ENCODE results near the gene GSKIP. TPM values are rescaled to one million over a fixed set of nuclear protein-coding genes. Genes with fewer than 3 reads are reported as not detected.
A peak's percentile ranks its signal among the peaks of the same experiment; 100 is the strongest.

GSKIP gene
- total RNA-seq, 1 donor from 2014 or later: 13.6 TPM

DNA sequence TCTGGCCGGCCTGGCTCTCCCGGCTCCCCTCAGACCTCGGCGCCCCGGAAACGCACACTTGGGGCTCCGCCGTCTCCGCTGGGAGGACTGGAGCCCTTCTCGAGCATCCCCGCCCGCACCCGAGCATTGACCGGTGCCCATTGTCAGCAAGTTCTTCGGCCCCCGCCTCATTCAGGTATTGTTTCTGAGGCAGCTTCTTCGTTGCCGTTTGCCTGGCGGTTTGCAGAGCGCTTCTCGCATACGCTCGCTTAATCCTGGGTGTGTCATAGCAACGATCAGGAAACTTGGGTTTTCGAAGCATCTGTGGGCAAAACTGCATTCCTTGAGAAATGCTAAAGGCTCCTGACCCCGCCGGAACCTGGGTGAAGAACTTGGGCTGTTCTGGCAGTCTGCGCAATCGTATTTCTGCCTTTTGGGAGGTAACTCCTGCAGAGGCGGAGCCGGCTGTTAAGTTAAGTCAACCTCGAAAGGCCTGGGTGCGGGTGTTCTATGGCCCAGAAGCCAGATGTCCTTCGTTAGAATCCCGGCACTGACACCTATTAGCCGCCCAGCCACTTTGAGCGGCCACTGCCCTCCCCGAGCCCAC, 518 bp downstream of the GSKIP start:
- peak overlapping the region; percentile 96 for H3K27ac Mint-ChIP-seq
- peak overlapping the region; percentile 91 for H3K4me3 Mint-ChIP-seq
- DNase-seq (ENCODE audit: low spot score in 2 of 2, unreplicated experiment in 2 of 2): peak in 1 of 2 experiments; percentile 28
- H3K27me3 Mint-ChIP-seq (ENCODE audit: low read depth): no peaks in the 10 kb centered on the region
- H3K36me3 Mint-ChIP-seq: peaks cover 5% of the 10 kb centered on the region
- TF ChIP-seq, protein P1, sequence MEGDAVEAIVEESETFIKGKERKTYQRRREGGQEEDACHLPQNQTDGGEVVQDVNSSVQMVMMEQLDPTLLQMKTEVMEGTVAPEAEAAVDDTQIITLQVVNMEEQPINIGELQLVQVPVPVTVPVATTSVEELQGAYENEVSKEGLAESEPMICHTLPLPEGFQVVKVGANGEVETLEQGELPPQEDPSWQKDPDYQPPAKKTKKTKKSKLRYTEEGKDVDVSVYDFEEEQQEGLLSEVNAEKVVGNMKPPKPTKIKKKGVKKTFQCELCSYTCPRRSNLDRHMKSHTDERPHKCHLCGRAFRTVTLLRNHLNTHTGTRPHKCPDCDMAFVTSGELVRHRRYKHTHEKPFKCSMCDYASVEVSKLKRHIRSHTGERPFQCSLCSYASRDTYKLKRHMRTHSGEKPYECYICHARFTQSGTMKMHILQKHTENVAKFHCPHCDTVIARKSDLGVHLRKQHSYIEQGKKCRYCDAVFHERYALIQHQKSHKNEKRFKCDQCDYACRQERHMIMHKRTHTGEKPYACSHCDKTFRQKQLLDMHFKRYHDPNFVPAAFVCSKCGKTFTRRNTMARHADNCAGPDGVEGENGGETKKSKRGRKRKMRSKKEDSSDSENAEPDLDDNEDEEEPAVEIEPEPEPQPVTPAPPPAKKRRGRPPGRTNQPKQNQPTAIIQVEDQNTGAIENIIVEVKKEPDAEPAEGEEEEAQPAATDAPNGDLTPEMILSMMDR (IDR thresholded peaks at IDR 0.05; ENCODE audit: unreplicated experiment): no peak
- H3K4me1 Mint-ChIP-seq: peaks cover 41% of the 10 kb centered on the region
- peaks cover 4% of the 10 kb centered on the region for H3K9me3 Mint-ChIP-seq

DNA sequence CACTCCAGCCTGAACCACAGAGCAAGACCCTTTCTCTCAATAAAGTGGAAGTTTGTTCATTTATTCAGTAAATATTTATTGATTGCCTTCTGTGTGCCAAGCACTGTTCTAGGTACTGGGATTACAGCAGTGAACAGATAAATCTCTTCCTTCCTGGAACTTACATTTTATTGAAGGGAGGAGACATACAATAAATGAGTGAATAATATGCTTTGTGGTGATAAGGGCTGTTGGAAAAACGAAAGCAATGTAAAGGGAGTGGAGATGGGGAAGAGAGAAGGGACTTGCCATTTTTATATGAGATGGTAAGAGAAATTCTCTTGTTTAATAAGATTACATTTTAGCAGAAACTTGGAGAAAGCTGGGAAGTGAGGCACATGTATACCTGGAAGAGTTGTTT, 1.6 kb downstream of the GSKIP start:
- H3K36me3 Mint-ChIP-seq: peaks cover 9% of the 10 kb centered on the region
- peaks cover 39% of the 10 kb centered on the region for H3K4me1 Mint-ChIP-seq
- TF ChIP-seq, protein P1 (IDR thresholded peaks at IDR 0.05; ENCODE audit: unreplicated experiment): no peak
- H3K9me3 Mint-ChIP-seq: peaks cover 7% of the 10 kb centered on the region
- H3K27me3 Mint-ChIP-seq (ENCODE audit: low read depth): no peaks in the 10 kb centered on the region
- no peak for DNase-seq (ENCODE audit: low spot score in 2 of 2, unreplicated experiment in 2 of 2)
- H3K4me3 Mint-ChIP-seq: peak overlapping the region; percentile 91
- peak overlapping the region; percentile 96 for H3K27ac Mint-ChIP-seq

DNA sequence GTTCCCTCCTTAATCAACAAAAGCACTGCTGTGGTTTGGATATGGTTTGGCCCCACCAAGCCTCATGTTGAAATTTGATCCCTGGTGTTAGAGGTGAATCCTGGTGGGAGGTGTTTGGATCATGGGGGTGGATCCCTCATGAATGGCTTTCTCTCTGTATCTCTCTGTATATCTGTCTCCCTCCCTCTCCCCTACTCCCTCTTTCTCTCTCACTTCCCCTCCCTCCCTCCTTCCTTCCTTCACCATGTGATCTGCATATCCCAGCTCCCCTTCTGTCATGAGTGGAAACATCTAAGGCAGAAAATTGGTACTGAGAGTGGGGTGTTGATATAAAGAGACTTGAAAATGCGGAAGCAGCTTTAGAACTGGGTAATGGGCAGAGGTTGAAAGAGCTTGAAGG, 5.2 kb downstream of the GSKIP start:
- H3K9me3 Mint-ChIP-seq: peaks cover 7% of the 10 kb centered on the region
- peaks cover 16% of the 10 kb centered on the region for H3K4me1 Mint-ChIP-seq
- no peak overlapping the region for H3K27ac Mint-ChIP-seq
- H3K36me3 Mint-ChIP-seq: peaks cover 11% of the 10 kb centered on the region
- H3K27me3 Mint-ChIP-seq (ENCODE audit: low read depth): no peaks in the 10 kb centered on the region
- no peak for DNase-seq (ENCODE audit: low spot score in 2 of 2, unreplicated experiment in 2 of 2)
- no peak overlapping the region for H3K4me3 Mint-ChIP-seq
- TF ChIP-seq, protein P1 (IDR thresholded peaks at IDR 0.05; ENCODE audit: unreplicated experiment): no peak

DNA sequence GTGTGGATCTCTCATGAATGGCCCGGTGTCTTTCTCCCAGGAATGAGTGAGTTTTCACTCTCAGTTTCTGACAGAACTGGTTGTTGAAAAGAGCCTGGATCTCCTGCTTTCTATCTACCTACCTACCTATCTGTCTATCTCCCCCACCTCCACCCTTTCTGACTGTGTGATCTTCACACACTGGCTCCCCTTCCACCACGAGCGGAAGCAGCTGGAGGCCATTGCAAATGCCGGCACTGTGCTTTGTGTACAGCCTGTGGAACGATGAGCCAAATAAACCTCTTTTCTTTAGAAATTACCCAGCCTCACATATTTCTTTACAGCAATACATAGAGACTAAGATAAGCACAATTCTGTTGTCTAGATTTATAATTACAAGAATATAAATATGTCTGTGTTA, 7.2 kb downstream of the GSKIP start:
- TF ChIP-seq, protein P1 (IDR thresholded peaks at IDR 0.05; ENCODE audit: unreplicated experiment): no peak
- H3K4me3 Mint-ChIP-seq: no peak overlapping the region
- peaks cover 3% of the 10 kb centered on the region for H3K4me1 Mint-ChIP-seq
- H3K9me3 Mint-ChIP-seq: peaks cover 12% of the 10 kb centered on the region
- no peaks in the 10 kb centered on the region for H3K27me3 Mint-ChIP-seq (ENCODE audit: low read depth)
- H3K27ac Mint-ChIP-seq: no peak overlapping the region
- DNase-seq (ENCODE audit: low spot score in 2 of 2, unreplicated experiment in 2 of 2): no peak
- peaks cover 16% of the 10 kb centered on the region for H3K36me3 Mint-ChIP-seq

DNA sequence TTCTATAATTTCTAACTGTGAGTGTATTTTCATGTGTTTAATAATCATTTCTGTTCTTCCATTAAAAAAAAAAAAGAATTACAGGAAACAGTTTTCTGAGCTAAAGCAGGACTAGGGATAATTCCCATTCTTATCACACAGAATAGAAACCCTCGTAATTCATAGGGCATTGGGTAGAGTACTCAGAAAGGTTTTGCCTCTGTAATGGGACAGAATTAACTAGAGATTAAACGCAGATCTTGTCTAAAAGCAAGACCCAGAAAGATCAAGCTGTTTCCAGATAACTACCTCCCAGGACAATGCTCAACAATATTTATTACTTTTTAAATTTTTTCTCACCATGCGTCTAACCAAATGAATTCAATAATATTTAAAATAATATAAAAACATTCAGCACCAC, 10.2 kb downstream of the GSKIP start:
- no peak overlapping the region for H3K4me3 Mint-ChIP-seq
- DNase-seq (ENCODE audit: low spot score in 2 of 2, unreplicated experiment in 2 of 2): no peak
- TF ChIP-seq, protein P1 (IDR thresholded peaks at IDR 0.05; ENCODE audit: unreplicated experiment): no peak
- H3K27me3 Mint-ChIP-seq (ENCODE audit: low read depth): no peaks in the 10 kb centered on the region
- H3K4me1 Mint-ChIP-seq: no peaks in the 10 kb centered on the region
- peaks cover 11% of the 10 kb centered on the region for H3K9me3 Mint-ChIP-seq
- H3K36me3 Mint-ChIP-seq: peaks cover 16% of the 10 kb centered on the region
- H3K27ac Mint-ChIP-seq: no peak overlapping the region

DNA sequence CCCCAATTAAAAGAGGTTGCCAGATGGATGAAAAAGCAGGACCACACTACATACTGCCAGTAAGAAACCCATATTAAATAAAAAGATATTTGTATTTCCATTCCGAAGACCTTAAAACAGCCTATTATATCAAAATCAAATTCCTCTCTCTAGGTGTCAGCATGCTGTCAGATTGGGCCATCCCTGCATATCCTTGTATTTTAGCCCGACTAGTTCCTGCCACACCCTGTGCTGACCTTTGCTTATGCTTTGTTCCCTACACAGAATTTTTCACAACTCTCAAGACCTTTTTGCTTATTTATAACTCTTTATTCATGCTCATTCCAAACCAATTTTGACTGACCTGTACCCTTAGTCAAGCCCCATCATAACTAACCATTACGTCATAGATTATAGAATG, 12.8 kb downstream of the GSKIP start:
- no peaks in the 10 kb centered on the region for H3K4me1 Mint-ChIP-seq
- no peak overlapping the region for H3K4me3 Mint-ChIP-seq
- no peaks in the 10 kb centered on the region for H3K27me3 Mint-ChIP-seq (ENCODE audit: low read depth)
- peaks cover 4% of the 10 kb centered on the region for H3K9me3 Mint-ChIP-seq
- H3K36me3 Mint-ChIP-seq: peaks cover 7% of the 10 kb centered on the region
- H3K27ac Mint-ChIP-seq: no peak overlapping the region
- no peak for DNase-seq (ENCODE audit: low spot score in 2 of 2, unreplicated experiment in 2 of 2)
- TF ChIP-seq, protein P1 (IDR thresholded peaks at IDR 0.05; ENCODE audit: unreplicated experiment): no peak
